GM23338 (cell line): ENCODE data around the gene ACYP2. TPM values are rescaled to one million over a fixed set of nuclear protein-coding genes. Genes with fewer than 3 reads are reported as not detected.
"Not testable (repeated sequence)": the region's sequence is repeated elsewhere in the genome, so short reads cannot be mapped to it uniquely, and the experiment has no call there.

Experiments used
- ATAC-seq: fragments of 200-7000 bp; cut with Tn5 transposase; 3 replicates; pipeline ENCODE4 v1.9.1; 2020
- DNase-seq: peaks from one replicate; pipeline ENCODE4 v3.0.0-alpha.2; 2015; ENCODE audit warnings: low spot score
- H2AFZ ChIP-seq: fragments of 200-600 bp; sonication (generic); 2 replicates; pipeline ENCODE4 v1.8.0; 2016; ENCODE audit warnings: antibody characterized with exemption, mild to moderate bottlenecking, moderate library complexity
- H3F3A ChIP-seq: fragments of 200-600 bp; sonication (generic); replicated peaks from 2 replicates; pipeline ENCODE4 v1.8.0; 2017; ENCODE audit warnings: antibody characterized with exemption, mixed run types, low read depth
- H3K27ac ChIP-seq: fragments of 200-600 bp; sonication (generic); 2 replicates; pipeline ENCODE4 v1.6.1; 2016; ENCODE audit warnings: low read depth
- H3K27me3 ChIP-seq: fragments of 200-600 bp; sonication (generic); 2 replicates; pipeline ENCODE4 v1.8.0; 2016; ENCODE audit warnings: mild to moderate bottlenecking, mixed run types, moderate library complexity; ENCODE audit not compliant: insufficient read depth
- H3K36me3 ChIP-seq: fragments of 200-600 bp; sonication (generic); 2 replicates; pipeline ENCODE4 v1.8.0; 2016; ENCODE audit warnings: mild to moderate bottlenecking; ENCODE audit not compliant: insufficient read depth
- H3K4me1 ChIP-seq: fragments of 200-600 bp; sonication (generic); 2 replicates; pipeline ENCODE4 v1.8.0; 2016; ENCODE audit warnings: mild to moderate bottlenecking, moderate library complexity; ENCODE audit not compliant: insufficient read depth
- H3K4me2 ChIP-seq: fragments of 200-600 bp; sonication (generic); 2 replicates; pipeline ENCODE4 v1.7.1; 2017; ENCODE audit warnings: mixed run types
- H3K4me3 ChIP-seq: fragments of 200-600 bp; sonication (generic); 2 replicates; pipeline ENCODE4 v1.6.1; 2016; ENCODE audit warnings: mixed run types
- H3K79me2 ChIP-seq: fragments of 200-600 bp; sonication (generic); replicated peaks from 2 replicates; pipeline ENCODE4 v1.8.0; 2017; ENCODE audit warnings: mild to moderate bottlenecking; ENCODE audit not compliant: insufficient read depth
- H3K9me2 ChIP-seq: fragments of 200-600 bp; sonication (generic); 2 replicates; pipeline ENCODE4 v1.8.0; 2017; ENCODE audit not compliant: insufficient read depth
- H4K20me1 ChIP-seq: fragments of 200-600 bp; sonication (generic); replicated peaks from 2 replicates; pipeline ENCODE4 v1.8.0; 2017; ENCODE audit warnings: mild to moderate bottlenecking; ENCODE audit not compliant: insufficient read depth
- H3K27ac Mint-ChIP-seq: 2 replicates; pipeline ENCODE4 v1.8.0; 2020; ENCODE audit warnings: inconsistent platforms, mild to moderate bottlenecking, moderate library complexity, mixed read lengths
- H3K27me3 Mint-ChIP-seq: 3 replicates; pipeline ENCODE4 v1.8.0; 2022; ENCODE audit warnings: low read depth, mild to moderate bottlenecking, moderate library complexity, mixed read lengths, inconsistent platforms; ENCODE audit not compliant: insufficient read depth, poor library complexity
- H3K36me3 Mint-ChIP-seq: 3 replicates; pipeline ENCODE4 v1.8.0; 2021; ENCODE audit warnings: low read depth, mild to moderate bottlenecking, inconsistent platforms, moderate library complexity, mixed read lengths
- H3K4me1 Mint-ChIP-seq: 3 replicates; pipeline ENCODE4 v1.8.0; 2020; ENCODE audit warnings: mild to moderate bottlenecking, inconsistent platforms, mixed read lengths
- H3K4me3 Mint-ChIP-seq: 3 replicates; pipeline ENCODE4 v1.8.0; 2021; ENCODE audit warnings: moderate library complexity, mild to moderate bottlenecking, inconsistent platforms, mixed read lengths
- H3K9me3 Mint-ChIP-seq: 3 replicates; pipeline ENCODE4 v1.8.0; 2020; ENCODE audit warnings: moderate library complexity, mild to moderate bottlenecking, inconsistent platforms, mixed read lengths
- CREB1 ChIP-seq: fragments of 250-450 bp; sonication (Bioruptor Pico); IDR thresholded peaks from 2 replicates; pipeline ENCODE4 v1.5.0; 2020; ENCODE audit warnings: low read depth, mild to moderate bottlenecking, moderate library complexity
- EZH2 ChIP-seq: fragments of 200-600 bp; sonication (generic); IDR thresholded peaks from one replicate; pipeline ENCODE4 v1.8.0; 2017; ENCODE audit warnings: antibody characterized with exemption, mild to moderate bottlenecking, low read depth; ENCODE audit not compliant: unreplicated experiment
- EZH2phosphoT487 ChIP-seq: fragments of 200-600 bp; sonication (generic); IDR thresholded peaks from one replicate; pipeline ENCODE4 v1.8.1; 2018; ENCODE audit warnings: antibody characterized with exemption; ENCODE audit not compliant: unreplicated experiment
- JUNB ChIP-seq: IDR thresholded peaks from one replicate; pipeline ENCODE4 v1.6.1; 2016; ENCODE audit warnings: antibody characterized with exemption; ENCODE audit not compliant: unreplicated experiment
- NANOG ChIP-seq: IDR thresholded peaks from 2 replicates; pipeline ENCODE4 v1.6.1; 2016; ENCODE audit warnings: antibody characterized with exemption, borderline replicate concordance
- POLR2AphosphoS5 ChIP-seq: IDR thresholded peaks from 2 replicates; pipeline ENCODE4 v1.6.1; 2016; ENCODE audit warnings: antibody characterized with exemption, low read depth
- ZNF331 ChIP-seq: fragments of 250-450 bp; sonication (Bioruptor Pico); IDR thresholded peaks from 2 replicates; pipeline ENCODE4 v1.5.0; 2020; ENCODE audit warnings: low read depth, mild to moderate bottlenecking, moderate library complexity
- polyA plus RNA-seq: library from polyadenylated mRNA; unstranded; fragments of >200 nt; fragmentation: Nextera tagmentation; extraction: Ambion mirVana; gene quantifications from 2 replicates; pipeline ENCODE4 v1.2.1, GENCODE V29; 2016
- total RNA-seq: library from RNA; depleted of rRNA; stranded (reverse); fragments of >200 nt; shearing (Covaris generic); gene quantifications from 2 replicates; pipeline ENCODE4 v1.2.3, GENCODE V29; 2014
- TF ChIP-seq, protein P1 (sequence below): IDR thresholded peaks from 2 replicates; pipeline ENCODE4 v1.6.1; 2016; ENCODE audit warnings: antibody characterized with exemption
- TF ChIP-seq, protein P2 (sequence below): IDR thresholded peaks from one replicate; pipeline ENCODE4 v1.6.1; 2018; ENCODE audit warnings: antibody characterized with exemption; ENCODE audit not compliant: unreplicated experiment
- TF ChIP-seq, protein P3 (sequence below), 2 experiments: fragments of 200-600 bp in 1 of 2; sonication (generic) in 1 of 2; conservative IDR thresholded peaks; 2 replicates each; pipeline versions ENCODE4 v1.5.1 to v1.6.1; 2016 to 2017; ENCODE audit warnings: antibody characterized with exemption in 2 of 2, low read depth in 2 of 2, mild to moderate bottlenecking in 2 of 2, moderate library complexity in 1 of 2

The ACYP2 gene
- total and polyA plus RNA-seq, 2 experiments from 2014 or later, result 2.3 to 15.5 TPM

GRCh38 chr2:54072483-54072882 is 42.9 kb upstream of the ACYP2 start:
- H3K79me2 ChIP-seq, H3K9me2 ChIP-seq, H3K4me2 ChIP-seq, H3K27ac ChIP-seq, H3K36me3 ChIP-seq, H3K27me3 ChIP-seq, H3K4me3 ChIP-seq, H3K9me3 Mint-ChIP-seq, H3K36me3 Mint-ChIP-seq, H4K20me1 ChIP-seq, H3K4me1 ChIP-seq, ATAC-seq, H3K27ac Mint-ChIP-seq, H3K4me3 Mint-ChIP-seq, DNase-seq, H3K27me3 Mint-ChIP-seq, H3F3A ChIP-seq, H3K4me1 Mint-ChIP-seq, H2AFZ ChIP-seq: not testable (repeated sequence)

DNA sequence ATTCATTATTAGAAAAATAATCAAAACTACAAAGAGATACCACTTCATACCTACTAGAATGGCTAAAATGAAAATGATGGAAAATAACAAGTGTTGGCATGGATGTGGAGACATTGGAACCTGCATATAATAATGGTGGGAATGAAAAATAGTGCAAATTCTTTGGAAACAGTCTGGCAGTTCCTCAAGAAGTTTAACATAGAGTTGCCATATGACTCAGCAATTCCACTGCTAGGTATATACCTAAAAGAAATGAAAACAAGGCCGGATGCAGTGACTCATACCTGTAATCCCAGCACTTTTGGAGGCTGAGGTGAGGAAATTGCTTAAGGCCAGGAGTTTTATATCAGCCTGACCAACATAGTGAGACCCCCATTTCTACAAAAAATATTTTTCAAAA is 41.6 kb upstream of the ACYP2 start:
- Histone ChIP-seq H3K4me1 (no peaks in the 10 kb centered on the region), H3K9me2 (no peaks in the 10 kb centered on the region), H3K27ac (no peak overlapping the region), H2AFZ (no peak overlapping the region), H3K79me2 (no peaks in the 10 kb centered on the region), H3K4me3 (no peak overlapping the region), H4K20me1 (no peaks in the 10 kb centered on the region), H3F3A (no peaks in the 10 kb centered on the region), H3K36me3 (no peaks in the 10 kb centered on the region), H3K4me2 (no peak overlapping the region), H3K27me3 (no peaks in the 10 kb centered on the region)
- Mint-ChIP-seq H3K36me3 (no peaks in the 10 kb centered on the region), H3K27ac (no peak overlapping the region), H3K4me1 (no peaks in the 10 kb centered on the region), H3K9me3 (no peaks in the 10 kb centered on the region), H3K4me3 (no peak overlapping the region), H3K27me3 (peaks cover 3% of the 10 kb centered on the region)
- ATAC-seq (no peak), DNase-seq (no peak)
- no peak for TF ChIP-seq EZH2phosphoT487

GRCh38 chr2:54074606-54075341 is 40.6 kb upstream of the ACYP2 start:
- no peak for DNase-seq
- Mint-ChIP-seq H3K27me3 (peaks cover 3% of the 10 kb centered on the region), H3K27ac (no peak overlapping the region), H3K36me3 (no peaks in the 10 kb centered on the region), H3K4me1 (no peaks in the 10 kb centered on the region), H3K4me3 (no peak overlapping the region), H3K9me3 (no peaks in the 10 kb centered on the region)
- H4K20me1 ChIP-seq, result no peaks in the 10 kb centered on the region
- no peaks in the 10 kb centered on the region for H3K27me3 ChIP-seq
- no peak for ATAC-seq
- peaks cover 3% of the 10 kb centered on the region; the same call in 1 of the 2 replicates for H3K9me2 ChIP-seq
- H2AFZ ChIP-seq, result no peak overlapping the region
- H3F3A ChIP-seq, result no peaks in the 10 kb centered on the region
- H3K27ac ChIP-seq, result no peak overlapping the region
- no peaks in the 10 kb centered on the region for H3K36me3 ChIP-seq
- H3K79me2 ChIP-seq, result no peaks in the 10 kb centered on the region
- no peak overlapping the region for H3K4me2 ChIP-seq
- no peak overlapping the region for H3K4me3 ChIP-seq
- no peaks in the 10 kb centered on the region for H3K4me1 ChIP-seq
- TF ChIP-seq EZH2 (no peak), POLR2AphosphoS5 (no peak), ZNF331 (CRISPR knock-in tag) (no peak), EZH2phosphoT487 (no peak), CREB1 (CRISPR knock-in tag) (no peak), NANOG (no peak), JUNB (no peak)
- TF ChIP-seq, protein P1, sequence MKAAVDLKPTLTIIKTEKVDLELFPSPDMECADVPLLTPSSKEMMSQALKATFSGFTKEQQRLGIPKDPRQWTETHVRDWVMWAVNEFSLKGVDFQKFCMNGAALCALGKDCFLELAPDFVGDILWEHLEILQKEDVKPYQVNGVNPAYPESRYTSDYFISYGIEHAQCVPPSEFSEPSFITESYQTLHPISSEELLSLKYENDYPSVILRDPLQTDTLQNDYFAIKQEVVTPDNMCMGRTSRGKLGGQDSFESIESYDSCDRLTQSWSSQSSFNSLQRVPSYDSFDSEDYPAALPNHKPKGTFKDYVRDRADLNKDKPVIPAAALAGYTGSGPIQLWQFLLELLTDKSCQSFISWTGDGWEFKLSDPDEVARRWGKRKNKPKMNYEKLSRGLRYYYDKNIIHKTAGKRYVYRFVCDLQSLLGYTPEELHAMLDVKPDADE, result no peak
- TF ChIP-seq, protein P2, sequence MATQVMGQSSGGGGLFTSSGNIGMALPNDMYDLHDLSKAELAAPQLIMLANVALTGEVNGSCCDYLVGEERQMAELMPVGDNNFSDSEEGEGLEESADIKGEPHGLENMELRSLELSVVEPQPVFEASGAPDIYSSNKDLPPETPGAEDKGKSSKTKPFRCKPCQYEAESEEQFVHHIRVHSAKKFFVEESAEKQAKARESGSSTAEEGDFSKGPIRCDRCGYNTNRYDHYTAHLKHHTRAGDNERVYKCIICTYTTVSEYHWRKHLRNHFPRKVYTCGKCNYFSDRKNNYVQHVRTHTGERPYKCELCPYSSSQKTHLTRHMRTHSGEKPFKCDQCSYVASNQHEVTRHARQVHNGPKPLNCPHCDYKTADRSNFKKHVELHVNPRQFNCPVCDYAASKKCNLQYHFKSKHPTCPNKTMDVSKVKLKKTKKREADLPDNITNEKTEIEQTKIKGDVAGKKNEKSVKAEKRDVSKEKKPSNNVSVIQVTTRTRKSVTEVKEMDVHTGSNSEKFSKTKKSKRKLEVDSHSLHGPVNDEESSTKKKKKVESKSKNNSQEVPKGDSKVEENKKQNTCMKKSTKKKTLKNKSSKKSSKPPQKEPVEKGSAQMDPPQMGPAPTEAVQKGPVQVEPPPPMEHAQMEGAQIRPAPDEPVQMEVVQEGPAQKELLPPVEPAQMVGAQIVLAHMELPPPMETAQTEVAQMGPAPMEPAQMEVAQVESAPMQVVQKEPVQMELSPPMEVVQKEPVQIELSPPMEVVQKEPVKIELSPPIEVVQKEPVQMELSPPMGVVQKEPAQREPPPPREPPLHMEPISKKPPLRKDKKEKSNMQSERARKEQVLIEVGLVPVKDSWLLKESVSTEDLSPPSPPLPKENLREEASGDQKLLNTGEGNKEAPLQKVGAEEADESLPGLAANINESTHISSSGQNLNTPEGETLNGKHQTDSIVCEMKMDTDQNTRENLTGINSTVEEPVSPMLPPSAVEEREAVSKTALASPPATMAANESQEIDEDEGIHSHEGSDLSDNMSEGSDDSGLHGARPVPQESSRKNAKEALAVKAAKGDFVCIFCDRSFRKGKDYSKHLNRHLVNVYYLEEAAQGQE, result no peak
- TF ChIP-seq, protein P3, sequence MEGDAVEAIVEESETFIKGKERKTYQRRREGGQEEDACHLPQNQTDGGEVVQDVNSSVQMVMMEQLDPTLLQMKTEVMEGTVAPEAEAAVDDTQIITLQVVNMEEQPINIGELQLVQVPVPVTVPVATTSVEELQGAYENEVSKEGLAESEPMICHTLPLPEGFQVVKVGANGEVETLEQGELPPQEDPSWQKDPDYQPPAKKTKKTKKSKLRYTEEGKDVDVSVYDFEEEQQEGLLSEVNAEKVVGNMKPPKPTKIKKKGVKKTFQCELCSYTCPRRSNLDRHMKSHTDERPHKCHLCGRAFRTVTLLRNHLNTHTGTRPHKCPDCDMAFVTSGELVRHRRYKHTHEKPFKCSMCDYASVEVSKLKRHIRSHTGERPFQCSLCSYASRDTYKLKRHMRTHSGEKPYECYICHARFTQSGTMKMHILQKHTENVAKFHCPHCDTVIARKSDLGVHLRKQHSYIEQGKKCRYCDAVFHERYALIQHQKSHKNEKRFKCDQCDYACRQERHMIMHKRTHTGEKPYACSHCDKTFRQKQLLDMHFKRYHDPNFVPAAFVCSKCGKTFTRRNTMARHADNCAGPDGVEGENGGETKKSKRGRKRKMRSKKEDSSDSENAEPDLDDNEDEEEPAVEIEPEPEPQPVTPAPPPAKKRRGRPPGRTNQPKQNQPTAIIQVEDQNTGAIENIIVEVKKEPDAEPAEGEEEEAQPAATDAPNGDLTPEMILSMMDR (conservative IDR thresholded peaks at IDR 0.05; ENCODE audit: low read depth in 2 of 2), result no peak
